UCSD-AML1 (cell line): ENCODE measurements around the gene HMGB4.

Experiments
- DNase-seq: peaks from one replicate; lab custom pipeline; 2025; ENCODE audit not compliant: unreplicated experiment; lab: John Stamatoyannopoulos, UW

The HMGB4 gene

GRCh38 chr1:33863779-33864178, at the start of gene HMGB4:
HMGB4 (plus strand) TSS chr1:33864079; CDS start chr1:33864192, 113 bp downstream.
- no peak for DNase-seq

- no peak for DNase-seq
Observed at GRCh38 chr1:33814166-33814565, 49.7 kb upstream of the HMGB4 start.

GRCh38 chr1:33815061-33815460, 48.8 kb upstream of the HMGB4 start:
- no peak for DNase-seq

GRCh38 chr1:33818071-33818470, 45.8 kb upstream of the HMGB4 start:
- DNase-seq: no peak

- no peak for DNase-seq
Observed at GRCh38 chr1:33819290-33819912, 44.5 kb upstream of the HMGB4 start.

- no peak for DNase-seq
Observed at GRCh38 chr1:33819913-33820311, 44.0 kb upstream of the HMGB4 start.

GRCh38 chr1:33820804-33821203, 43.1 kb upstream of the HMGB4 start:
- DNase-seq: no peak

- DNase-seq: no peak
Observed at GRCh38 chr1:33821291-33821690, 42.6 kb upstream of the HMGB4 start.

GRCh38 chr1:33822396-33822795, 41.5 kb upstream of the HMGB4 start:
- DNase-seq: no peak

- DNase-seq: no peak
Observed at GRCh38 chr1:33823401-33823800, 40.5 kb upstream of the HMGB4 start.

- no peak for DNase-seq
Observed at GRCh38 chr1:33823830-33824229, 40.0 kb upstream of the HMGB4 start.

- no peak for DNase-seq
Observed at GRCh38 chr1:33824321-33824720, 39.6 kb upstream of the HMGB4 start.

- DNase-seq: no peak
Observed at GRCh38 chr1:33824971-33825370, 38.9 kb upstream of the HMGB4 start.

- no peak for DNase-seq
Observed at GRCh38 chr1:33825506-33825905, 38.4 kb upstream of the HMGB4 start.

GRCh38 chr1:33826311-33826710, 37.6 kb upstream of the HMGB4 start:
- no peak for DNase-seq

GRCh38 chr1:33826711-33827110, 37.2 kb upstream of the HMGB4 start:
- no peak for DNase-seq

- DNase-seq: no peak
Observed at GRCh38 chr1:33828059-33828458, 35.8 kb upstream of the HMGB4 start.

GRCh38 chr1:33828654-33829053, 35.2 kb upstream of the HMGB4 start:
- no peak for DNase-seq

GRCh38 chr1:33836911-33837310, 27.0 kb upstream of the HMGB4 start:
- no peak for DNase-seq

GRCh38 chr1:33837635-33838034, 26.2 kb upstream of the HMGB4 start:
- DNase-seq: no peak

GRCh38 chr1:33841494-33841893, 22.4 kb upstream of the HMGB4 start:
- no peak for DNase-seq

- DNase-seq: no peak
Observed at GRCh38 chr1:33842348-33842747, 21.5 kb upstream of the HMGB4 start.

GRCh38 chr1:33844166-33844565, 19.7 kb upstream of the HMGB4 start:
- DNase-seq: no peak
